ENCODE results near the gene PHACTR3.

GRCh38 chr20:59812286-59813125 is 208.2 kb downstream of the PHACTR3 start:
- TF ChIP-seq CTCF (IDR thresholded peaks at IDR 0.05; ENCODE audit: insufficient read depth, low read depth, low read length): no peak
- TF ChIP-seq EZH2 (IDR thresholded peaks at IDR 0.05; ENCODE audit: insufficient read depth, low read length): no peak

Data from astrocyte (in vitro differentiated cells and primary cell).